Measurements from ENCODE around the gene CDYL2. TPM values are rescaled to one million over a fixed set of nuclear protein-coding genes. Genes with fewer than 3 reads are reported as not detected.

CDYL2 gene
- total and polyA plus RNA-seq, 4 donors = 0.84 to 4.1 (median 2.3) TPM

GRCh38 chr16:80776856-80777255 is 27.5 kb downstream of the CDYL2 start (continued):
- TF ChIP-seq ATF3 (IDR thresholded peaks at IDR 0.05) = no peak
- no peak for TF ChIP-seq MAX (IDR thresholded peaks at IDR 0.05)
- TF ChIP-seq FOXA1 (IDR thresholded peaks at IDR 0.05) = no peak

- Histone ChIP-seq H3K9ac (ENCODE audit: low read depth in 1 of 2, low read length in 2 of 2) (no peak overlapping the region), H3K36me3 (ENCODE audit: control insufficient read depth in 4 of 4, insufficient read depth in 3 of 4, low read depth in 1 of 4, low read length in 3 of 4) (no peaks in the 10 kb centered on the region), H3K27ac (ENCODE audit: low read depth in 1 of 2, low read length in 2 of 2) (no peak overlapping the region), H3K4me1 (ENCODE audit: control insufficient read depth in 4 of 4, insufficient read depth in 4 of 4, low read length in 3 of 4) (no peaks in the 10 kb centered on the region), H3K9me3 (ENCODE audit: control insufficient read depth in 4 of 4, low read length in 3 of 4) (peaks cover 0 to 2% (median 0%) of the 10 kb centered on the region in 4 donors), H3K4me3 (ENCODE audit: low read depth in 1 of 3, low read length in 3 of 3) (no peak overlapping the region), H3K27me3 (ENCODE audit: control insufficient read depth in 4 of 4, insufficient read depth in 4 of 4, low read length in 3 of 4) (no peaks in the 10 kb centered on the region)
- no peak for TF ChIP-seq FOXA2 (IDR thresholded peaks at IDR 0.05)
- TF ChIP-seq NR2F2 (IDR thresholded peaks at IDR 0.05) = no peak
- TF ChIP-seq ATF3 (IDR thresholded peaks at IDR 0.05) = no peak
- no peak for TF ChIP-seq MAX (IDR thresholded peaks at IDR 0.05)
- TF ChIP-seq GABPA (IDR thresholded peaks at IDR 0.05 in 1 of 2, conservative IDR thresholded peaks at IDR 0.05 in 1 of 2) = no peak
- no peak for TF ChIP-seq RXRA (IDR thresholded peaks at IDR 0.05)
- no peak for TF ChIP-seq JUND (IDR thresholded peaks at IDR 0.05)
- TF ChIP-seq HNF4A (conservative IDR thresholded peaks at IDR 0.05) = no peak
- no peak for TF ChIP-seq SP1 (IDR thresholded peaks at IDR 0.05)
- no peak for TF ChIP-seq EGR1 (IDR thresholded peaks at IDR 0.05; ENCODE audit: low read depth in 2 of 2)
- TF ChIP-seq REST (IDR thresholded peaks at IDR 0.05) = no peak
- no peak for TF ChIP-seq HNF4G (IDR thresholded peaks at IDR 0.05)
- TF ChIP-seq FOXA1 (IDR thresholded peaks at IDR 0.05) = no peak
- TF ChIP-seq ZBTB33 (IDR thresholded peaks at IDR 0.05) = no peak
- 96% methylated on average over 1 of the region's 1 CpG for WGBS
- DNase-seq (ENCODE audit: low spot score) = no peak
These were observed 28.9 kb downstream of the CDYL2 start for GRCh38 chr16:80775450-80775849.

GRCh38 chr16:80766798-80767197 is 37.6 kb downstream of the CDYL2 start:
- Histone ChIP-seq H3K27ac (ENCODE audit: low read depth in 1 of 2, low read length in 2 of 2) (no peak overlapping the region), H3K9me3 (ENCODE audit: control insufficient read depth in 4 of 4, low read length in 3 of 4) (peaks cover 0 to 4% (median 0%) of the 10 kb centered on the region in 4 donors), H3K4me3 (ENCODE audit: low read depth in 1 of 3, low read length in 3 of 3) (no peak overlapping the region), H3K27me3 (ENCODE audit: control insufficient read depth in 4 of 4, insufficient read depth in 4 of 4, low read length in 3 of 4) (no peaks in the 10 kb centered on the region), H3K36me3 (ENCODE audit: control insufficient read depth in 4 of 4, insufficient read depth in 3 of 4, low read depth in 1 of 4, low read length in 3 of 4) (no peaks in the 10 kb centered on the region), H3K4me1 (ENCODE audit: control insufficient read depth in 4 of 4, insufficient read depth in 4 of 4, low read length in 3 of 4) (no peaks in the 10 kb centered on the region), H3K9ac (ENCODE audit: low read depth in 1 of 2, low read length in 2 of 2) (no peak overlapping the region)
- DNase-seq (ENCODE audit: low spot score) = no peak
- WGBS = 100% methylated on average over 1 of the region's 1 CpG
- no peak for TF ChIP-seq RXRA (IDR thresholded peaks at IDR 0.05)

Measured in liver (tissue), 9 donors.